GM18502 (cell line): Measurements from ENCODE around the gene AMIGO1.

Experiments used
- ATAC-seq: cut with Tn5 transposase; IDR thresholded peaks from one replicate; pipeline ENCODE4 v1.9.1; 2021; ENCODE audit warnings: mild to moderate bottlenecking; ENCODE audit not compliant: unreplicated experiment, poor library complexity

Gene AMIGO1

GRCh38 chr1:109508001-109508872 lies 1.3 kb downstream of the AMIGO1 start:
- ATAC-seq: no peak

- no peak for ATAC-seq
Measured at GRCh38 chr1:109504974-109505373, 4.6 kb downstream of the AMIGO1 start.

- ATAC-seq: no peak
Measured at GRCh38 chr1:109503935-109504334, 5.6 kb downstream of the AMIGO1 start.

DNA sequence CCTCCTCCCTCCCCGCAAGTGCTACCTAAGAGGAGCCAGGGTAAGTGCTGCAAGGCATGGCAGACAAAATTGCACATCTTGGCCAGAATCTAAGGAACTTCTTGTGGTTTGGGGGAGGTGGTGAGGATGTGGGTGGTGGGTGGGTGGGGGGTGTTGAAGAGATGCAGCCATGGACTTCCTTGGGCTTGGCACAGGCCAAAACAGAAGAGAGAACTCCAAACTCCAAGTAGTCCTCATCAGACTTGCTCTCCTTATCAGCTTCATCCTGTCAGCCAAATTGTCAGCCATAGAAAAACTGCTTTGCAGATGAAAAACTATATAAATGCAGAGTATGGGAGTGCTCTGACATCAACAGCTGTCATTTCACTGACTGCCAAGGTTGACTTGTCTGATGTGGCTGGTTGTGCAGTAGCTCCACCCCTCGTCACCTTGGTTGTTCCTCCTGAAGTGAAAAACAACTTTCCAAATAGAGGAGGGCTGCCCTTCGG lies 7.1 kb downstream of the AMIGO1 start:
- no peak for ATAC-seq

DNA sequence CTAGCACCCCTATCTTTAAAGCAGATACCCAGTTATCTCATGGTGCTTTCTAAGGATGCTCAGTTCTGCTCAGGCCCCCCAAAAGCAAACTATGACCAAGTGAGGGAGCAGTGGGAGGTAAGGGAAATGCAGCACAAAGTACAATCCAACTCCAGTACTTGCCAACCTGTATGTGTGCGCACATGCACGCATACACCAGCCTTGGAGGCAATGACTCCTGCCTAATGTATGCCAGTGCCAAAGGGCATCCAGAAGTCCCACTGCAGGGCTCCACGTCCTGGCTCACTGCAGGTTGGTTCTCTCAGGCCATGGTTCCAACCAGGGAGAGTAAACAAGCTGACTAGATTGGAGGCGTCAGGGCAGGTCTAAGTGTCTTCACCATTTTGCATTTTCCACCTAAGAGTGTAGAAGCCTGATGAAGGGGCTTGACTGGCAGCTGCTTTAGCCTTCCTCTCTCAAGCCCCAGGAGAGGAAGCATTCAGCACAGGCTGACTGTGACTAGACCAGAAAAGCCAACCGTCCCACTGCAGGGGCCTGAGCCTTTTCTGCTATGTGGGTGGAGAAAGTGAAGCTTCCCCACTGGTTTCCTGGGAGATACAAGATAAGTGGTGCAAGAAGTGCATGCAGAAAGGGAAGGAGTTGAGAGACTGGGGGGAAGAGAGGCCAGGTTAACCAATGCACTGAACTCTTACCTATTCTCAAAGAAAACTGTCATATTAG lies 7.7 kb downstream of the AMIGO1 start:
- no peak for ATAC-seq

DNA sequence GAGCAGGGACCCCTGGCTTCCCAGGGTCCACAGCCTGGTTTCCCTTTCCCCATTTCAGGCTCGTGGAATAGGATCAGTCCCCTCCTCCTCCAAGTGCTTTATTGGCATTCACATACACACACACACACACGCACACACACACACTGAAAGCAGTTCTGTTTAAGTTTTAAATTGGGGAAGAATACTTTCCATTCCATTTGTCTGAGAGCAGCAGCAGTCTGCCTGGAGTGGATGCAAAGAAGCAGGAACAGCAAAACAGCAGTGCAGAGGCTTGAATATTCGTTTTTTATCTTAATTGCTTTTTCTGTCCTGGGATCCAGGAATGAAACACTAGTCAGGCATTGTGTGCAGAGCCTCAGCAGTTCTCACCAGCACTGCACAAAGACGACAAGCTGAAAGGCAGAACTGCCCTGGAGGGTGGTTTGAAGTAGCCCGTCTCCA lies 8.6 kb downstream of the AMIGO1 start:
- ATAC-seq: no peak

- ATAC-seq: no peak
Measured at GRCh38 chr1:109499661-109500536, 9.6 kb downstream of the AMIGO1 start.

DNA sequence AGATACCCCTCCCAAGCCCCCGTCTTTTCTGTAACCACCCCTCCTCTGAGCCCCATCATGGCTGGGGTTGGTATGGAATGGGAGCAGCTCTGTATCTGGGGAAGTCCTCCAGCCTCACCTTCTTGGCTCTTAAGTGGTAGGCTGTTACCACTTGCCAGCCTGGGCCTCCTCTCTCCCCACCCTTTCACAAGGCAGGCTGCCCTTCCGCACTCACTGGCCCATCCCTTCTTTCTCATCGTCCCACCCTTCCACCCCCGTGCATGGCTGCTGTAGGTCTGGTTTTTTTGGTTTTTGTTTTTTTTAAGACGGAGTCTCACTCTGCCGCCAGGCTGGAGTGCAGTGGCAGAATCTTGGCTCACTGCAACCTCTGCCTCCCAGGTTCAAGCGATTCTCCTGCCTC lies 10.4 kb downstream of the AMIGO1 start:
- ATAC-seq: no peak

DNA sequence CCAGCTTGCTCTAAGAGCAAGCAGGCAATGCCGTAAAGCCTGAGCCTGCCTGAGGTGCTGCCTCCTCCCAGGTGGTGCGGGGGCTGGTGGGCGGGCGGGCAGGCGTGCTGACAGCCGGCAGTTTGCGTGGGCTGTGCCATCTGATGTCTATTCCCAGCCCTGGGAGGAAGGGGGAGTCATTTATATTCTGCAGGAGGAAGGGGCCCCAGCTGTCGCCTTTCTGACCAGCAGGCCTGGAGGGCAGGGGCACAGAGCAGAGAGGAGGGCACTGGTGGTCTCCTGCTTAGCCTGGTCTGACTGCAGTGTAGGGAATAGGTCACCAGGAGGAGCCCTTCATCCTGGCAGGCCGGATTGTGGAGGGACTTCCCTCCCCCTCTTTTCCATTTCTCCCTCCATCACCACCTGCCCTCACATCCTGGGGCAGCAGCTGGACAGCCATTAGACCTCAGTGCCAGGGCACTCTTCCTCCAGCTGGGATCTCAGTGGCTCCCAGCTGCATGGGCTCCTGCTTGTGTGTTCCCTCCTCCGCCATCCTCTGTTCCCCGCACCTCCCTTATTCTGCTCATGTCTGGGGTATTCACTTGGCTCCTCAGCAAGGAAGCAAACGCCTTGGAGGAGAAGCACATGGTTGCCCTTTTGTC lies 11.2 kb downstream of the AMIGO1 start:
- no peak for ATAC-seq

- no peak for ATAC-seq
Measured at GRCh38 chr1:109497449-109498160, 11.9 kb downstream of the AMIGO1 start.

DNA sequence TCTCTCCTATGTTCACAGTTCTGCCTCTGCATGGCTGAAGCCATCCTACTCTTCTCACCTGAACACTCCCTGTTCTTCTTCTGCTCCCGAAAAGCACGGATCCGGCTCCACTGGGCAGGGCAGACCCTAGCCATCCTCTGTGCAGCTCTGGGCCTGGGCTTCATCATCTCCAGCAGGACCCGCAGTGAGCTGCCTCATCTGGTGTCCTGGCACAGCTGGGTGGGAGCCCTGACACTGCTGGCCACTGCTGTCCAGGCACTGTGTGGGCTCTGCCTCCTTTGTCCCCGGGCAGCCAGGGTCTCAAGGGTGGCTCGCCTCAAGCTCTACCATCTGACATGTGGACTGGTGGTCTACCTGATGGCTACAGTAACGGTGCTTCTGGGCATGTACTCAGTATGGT lies 13.8 kb downstream of the AMIGO1 start:
- no peak for ATAC-seq

DNA sequence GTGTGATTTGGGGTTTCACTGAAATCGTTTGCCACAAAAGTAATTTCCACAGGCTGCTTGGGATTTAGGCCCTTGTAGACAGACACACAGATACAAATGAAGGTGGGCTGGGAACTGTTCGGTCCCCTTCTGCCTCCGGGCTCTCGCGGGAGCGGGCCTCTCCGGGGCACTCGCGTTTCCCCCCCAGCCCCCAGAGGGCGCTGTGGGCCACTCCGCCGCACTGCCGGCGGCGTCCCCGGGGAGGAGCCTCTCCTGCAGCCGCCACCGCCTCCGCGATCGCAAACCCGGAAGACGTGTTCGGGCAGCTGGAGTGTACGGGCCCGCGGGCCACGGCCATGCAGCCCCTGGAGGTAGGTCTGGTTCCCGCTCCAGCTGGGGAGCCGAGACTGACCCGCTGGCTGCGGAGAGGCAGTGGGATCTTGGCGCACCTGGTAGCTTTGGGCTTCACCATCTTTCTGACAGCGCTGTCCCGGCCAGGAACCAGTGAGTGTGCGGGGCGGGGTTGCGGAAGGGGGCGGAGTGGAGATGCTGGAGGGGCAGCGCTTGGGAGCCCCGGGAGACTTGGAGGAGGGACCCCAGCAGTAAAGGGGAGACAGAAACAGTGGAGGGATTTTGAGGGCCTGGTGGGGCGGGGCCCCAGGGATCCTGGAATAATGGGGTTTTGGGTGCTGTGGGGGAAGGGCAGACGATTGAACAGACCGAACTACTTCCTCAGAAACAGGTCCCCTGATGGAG lies 15.6 kb downstream of the AMIGO1 start, which contains the start of gene CYB561D1:
Gene CYB561D1, plus strand, starts transcription at position 290 of the 735 bp plus-strand sequence. Its CDS starts 46 bp downstream, at position 336.
- peak; percentile 86 for ATAC-seq

DNA sequence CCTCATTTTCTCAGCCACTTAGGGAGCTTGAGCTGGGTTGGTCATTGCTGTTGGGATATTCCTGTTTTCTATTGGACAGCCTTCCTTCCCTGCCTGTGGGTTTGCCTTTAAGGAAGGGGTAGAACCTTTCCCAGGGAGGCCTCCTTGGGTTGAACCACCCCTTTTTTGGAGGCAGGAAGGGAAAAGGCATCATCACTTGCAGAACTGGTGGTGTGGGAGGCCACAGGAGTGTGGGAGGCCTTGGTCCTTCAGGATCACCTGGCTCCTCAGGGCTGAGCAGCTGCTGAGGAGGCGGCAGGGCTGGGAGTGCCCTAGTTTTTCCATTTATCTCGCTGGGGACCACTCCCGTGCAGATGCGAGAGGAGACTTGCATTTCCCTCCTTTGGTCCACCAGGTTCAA lies 16.3 kb downstream of the AMIGO1 start:
- no peak for ATAC-seq

- no peak for ATAC-seq
Measured at GRCh38 chr1:109492779-109493178, 16.7 kb downstream of the AMIGO1 start.

- no peak for ATAC-seq
Measured at GRCh38 chr1:109491372-109491771, 18.2 kb downstream of the AMIGO1 start.

DNA sequence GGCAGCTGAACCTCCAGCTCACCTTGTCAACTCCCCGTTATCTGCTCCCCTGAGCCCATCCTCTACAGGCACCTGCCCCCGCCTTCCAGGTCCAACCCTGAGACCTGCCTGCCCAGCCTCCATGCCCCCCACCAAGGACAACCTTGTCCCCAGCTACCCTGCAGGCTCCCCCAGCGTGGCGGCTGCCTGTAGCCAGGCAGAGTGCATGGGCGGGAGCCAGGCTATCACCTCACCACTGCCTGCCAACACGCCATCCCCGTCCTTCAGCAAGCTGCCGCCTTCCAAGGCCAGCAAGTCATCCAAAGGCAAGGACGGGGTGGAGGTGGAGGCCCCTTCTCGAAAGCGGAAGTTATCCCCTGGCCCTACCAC lies 18.6 kb downstream of the AMIGO1 start:
- no peak for ATAC-seq

DNA sequence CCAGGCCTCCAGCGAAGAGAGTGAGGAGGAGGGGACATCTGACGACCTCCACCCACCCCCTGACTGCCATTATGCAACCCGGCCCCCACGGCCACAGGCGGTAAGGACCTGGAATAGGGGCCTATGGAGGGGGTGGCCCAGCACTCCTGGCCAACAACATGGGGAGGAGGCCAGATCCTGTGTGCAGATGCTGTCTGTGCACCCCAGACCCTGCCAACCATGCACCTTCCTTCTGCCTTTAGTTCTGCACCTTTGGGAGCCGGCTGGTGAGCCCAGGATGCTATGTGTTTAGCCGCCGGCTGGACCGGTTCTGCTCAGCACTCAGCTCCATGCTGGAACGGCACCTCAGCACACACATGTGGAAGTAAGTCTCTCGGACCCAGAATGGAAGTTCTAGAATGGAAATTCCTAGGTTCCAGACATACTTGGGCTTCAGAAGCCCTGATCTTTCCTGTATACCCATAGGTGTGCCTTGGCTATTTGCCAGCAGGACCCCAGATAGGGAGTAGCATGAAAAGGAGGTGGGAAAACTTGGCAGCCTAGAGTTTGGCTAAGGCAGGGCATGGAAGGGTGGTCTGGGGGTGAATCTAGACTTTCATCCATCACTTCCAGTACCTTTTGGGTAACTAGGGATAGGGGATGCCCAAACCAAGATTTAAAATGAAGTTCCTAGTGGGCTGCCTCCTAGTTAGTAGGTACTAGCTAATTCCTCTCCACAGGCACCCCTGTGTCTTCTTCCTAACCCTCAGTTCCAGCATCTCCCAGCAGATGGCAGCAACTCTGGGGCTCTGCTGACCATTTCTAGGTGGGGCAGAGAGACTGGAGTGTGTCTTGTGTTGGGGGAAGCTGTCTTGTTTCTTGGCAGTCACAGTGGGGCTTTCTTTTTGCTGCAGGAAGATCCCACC lies 19.2 kb downstream of the AMIGO1 start:
- no peak for ATAC-seq

DNA sequence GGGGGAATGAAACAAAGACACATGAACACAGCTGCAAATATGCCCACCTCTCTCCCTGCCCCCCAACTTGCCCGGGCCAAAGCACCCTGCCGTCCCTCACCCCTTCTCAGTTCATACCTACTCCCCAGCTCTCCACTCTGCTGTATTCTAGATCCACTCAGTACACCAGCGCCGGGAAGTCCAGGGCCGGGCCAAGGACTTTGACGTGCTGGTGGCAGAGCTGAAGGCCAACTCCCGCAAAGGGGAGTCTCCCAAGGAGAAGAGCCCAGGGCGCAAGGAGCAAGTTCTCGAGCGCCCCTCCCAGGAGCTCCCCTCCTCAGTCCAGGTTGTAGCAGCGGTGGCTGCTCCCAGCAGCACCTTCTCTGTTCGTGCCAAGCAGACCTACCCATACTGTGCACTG lies 20.8 kb downstream of the AMIGO1 start:
- ATAC-seq: no peak
